Activated CD4-positive, CD25-positive, alpha-beta regulatory T cell treated with anti-CD3 and anti-CD28 coated beads, Interleukin-2, amount 50 U/mL, for 72 hours (primary cell): ENCODE data around the gene MAP4K2.
A peak's percentile ranks its signal among the peaks of the same experiment; 100 is the strongest.

Experiments
- DNase-seq: peaks from one replicate; pipeline ENCODE4 v3.0.0; 2021

The MAP4K2 gene

DNA sequence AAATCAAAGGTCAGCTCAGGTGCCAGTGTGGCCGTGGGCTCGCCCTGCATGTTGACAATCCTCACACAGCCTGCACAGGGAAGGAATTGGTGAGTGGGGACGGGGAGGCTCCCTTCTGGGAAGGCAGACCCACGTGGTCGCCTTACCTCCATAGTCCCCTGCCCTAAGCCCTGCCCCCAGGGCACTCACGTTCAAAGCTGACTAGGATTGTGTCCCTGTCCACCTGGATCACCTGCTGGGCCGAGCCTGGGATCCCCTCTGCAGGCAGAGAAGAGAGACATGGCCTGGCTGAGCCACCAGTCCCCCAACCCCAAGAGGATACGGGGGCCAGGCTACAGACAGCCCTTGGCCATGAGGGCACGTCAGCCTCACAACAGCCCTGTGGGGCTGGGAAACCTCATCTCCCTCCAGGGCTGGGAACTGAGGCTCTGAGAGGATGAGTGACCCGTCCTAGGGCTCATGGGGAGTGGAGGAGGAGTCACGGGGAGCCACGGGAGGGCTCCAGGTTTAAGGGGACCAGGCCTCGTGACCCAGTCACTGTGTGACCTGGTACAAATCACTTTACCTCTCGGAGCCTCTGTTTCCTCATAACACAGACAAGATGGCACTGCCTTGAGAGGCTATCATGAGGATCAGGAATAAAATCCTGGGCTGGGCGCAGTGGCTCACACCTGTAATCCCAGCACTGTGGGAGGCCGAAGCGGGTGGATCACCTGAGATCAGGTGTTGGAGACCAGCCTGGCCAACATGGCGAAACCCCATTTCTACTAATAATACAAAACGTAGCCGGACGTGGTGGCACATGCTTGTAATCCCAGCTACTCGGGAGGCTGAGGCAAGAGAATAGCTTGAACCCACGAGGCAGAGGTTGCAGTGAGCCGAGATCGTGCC, 12.6 kb downstream of the MAP4K2 start:
- DNase-seq = peak; percentile 4

DNA sequence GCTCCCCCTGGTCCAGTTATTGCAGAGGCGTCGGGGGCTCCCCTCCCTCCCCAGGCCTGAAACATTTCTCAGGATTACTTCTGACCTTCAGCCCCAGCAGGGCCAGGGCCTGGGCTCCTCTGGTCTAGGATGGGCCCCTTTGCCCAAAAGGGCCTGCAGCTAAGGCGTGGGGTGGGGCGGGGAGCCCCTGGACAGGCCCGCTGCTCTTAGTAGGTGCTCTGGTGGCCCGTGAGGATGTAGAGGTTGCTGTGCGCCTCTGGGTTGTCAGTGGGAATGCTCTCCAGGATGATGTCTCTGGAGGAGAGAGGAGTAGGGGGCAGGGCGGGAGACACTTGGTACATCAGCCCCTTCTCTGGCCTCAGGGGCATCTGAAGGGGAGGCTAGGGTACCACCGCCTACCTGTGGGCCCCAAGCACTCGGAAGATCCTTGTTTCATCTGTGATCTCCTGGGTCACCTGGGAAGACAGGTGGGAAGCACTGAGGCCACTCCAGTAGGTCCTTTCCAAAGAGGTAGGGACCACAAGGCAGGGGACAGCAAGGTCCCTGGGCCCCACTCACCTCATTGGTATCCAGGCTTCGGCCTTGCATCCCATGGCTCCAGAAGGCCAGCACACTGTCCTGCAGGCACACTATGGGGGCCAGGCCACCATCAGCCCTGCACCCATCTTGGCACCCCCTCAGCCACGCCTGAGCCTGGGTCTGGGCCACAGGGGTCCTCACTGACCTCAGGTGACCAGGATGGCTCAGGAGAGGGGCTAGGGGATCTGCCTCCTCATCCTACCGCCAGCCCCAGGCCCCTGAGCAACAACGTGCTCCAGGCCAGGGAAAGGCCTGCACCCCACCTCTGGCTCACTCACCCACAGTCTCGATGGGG, 13.4 kb downstream of the MAP4K2 start:
- DNase-seq = peak; percentile 26

DNA sequence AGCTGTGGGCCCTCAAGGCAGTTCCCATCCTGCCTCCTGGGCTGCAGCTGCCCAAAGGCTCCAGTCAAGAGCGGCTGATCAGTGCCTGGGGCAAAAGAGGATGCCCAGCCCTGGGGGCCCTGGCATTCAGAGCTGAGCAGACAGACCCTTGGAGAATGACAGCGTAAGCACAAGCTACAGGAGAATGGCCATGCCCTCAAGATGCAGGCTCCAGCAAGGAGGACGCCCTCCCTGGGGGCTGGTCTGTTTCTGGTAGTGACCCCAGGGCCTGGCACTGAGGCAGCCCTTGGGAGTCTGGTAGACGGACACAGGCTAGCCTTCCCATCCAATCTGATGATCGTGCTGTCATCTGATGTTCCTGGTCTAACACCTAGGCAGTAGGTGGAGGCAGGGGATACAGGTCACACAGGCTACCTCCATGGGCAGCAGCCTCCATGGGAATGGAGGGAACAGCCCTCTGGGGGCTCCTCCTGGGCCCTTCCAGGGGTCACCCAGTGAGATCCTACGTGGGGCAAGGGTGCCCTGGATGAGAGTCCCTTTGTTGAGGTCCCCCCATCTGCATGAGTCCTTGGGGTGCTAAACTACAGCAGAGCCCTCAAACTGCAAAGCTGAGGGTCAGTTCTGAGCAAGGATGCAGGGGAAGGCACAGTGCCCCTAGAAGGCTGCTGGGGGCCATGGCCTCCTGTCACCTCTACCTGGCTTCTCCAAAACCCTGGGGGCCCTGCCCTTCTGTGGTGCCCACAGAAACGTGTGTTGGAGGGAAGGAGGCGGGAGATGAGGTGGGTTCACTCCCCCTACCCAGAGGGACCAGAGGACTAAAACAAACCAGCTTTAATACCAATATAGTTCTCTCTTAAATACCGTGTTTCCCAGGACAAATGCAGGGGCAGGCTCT, 14.4 kb downstream of the MAP4K2 start:
- DNase-seq = peak; percentile 27

DNA sequence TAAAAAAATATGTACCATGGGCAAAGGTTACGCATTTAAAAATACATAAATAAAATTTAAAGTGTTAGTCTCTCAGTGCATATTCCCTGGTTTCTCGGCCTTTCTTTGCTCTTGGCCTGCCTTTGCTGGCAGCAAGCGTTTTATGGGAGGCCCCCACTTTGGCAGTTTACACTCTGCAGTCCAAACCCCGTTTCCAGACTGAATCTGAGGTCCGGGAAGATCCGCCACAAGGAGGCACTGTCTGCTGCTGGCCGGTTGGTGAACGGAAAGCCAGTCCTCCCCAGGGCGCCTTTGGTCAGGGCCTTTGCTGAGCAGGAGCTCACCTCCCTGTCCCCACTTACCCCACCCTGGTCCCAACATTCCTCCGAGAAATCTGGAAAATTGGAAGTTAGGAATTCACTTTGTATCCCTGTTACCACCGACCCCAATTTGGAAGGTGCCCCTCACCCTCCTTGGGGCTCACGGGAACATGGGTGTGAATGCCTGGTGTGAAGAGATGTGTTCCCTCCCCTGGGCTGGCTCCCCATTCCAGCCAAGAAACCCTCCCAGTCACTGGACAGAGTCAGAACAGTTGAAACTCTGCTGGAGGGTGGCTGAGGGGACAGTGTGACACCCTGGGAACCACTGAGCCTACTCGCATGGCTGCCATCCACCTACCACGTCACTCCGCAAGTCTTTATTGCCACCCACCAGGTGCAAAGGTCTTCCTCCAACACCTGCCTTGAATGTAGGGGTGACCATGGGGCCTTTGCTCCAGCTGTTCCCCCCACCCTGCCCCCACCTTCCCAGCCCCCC, 15.3 kb downstream of the MAP4K2 start:
- DNase-seq = peak; percentile 59

DNA sequence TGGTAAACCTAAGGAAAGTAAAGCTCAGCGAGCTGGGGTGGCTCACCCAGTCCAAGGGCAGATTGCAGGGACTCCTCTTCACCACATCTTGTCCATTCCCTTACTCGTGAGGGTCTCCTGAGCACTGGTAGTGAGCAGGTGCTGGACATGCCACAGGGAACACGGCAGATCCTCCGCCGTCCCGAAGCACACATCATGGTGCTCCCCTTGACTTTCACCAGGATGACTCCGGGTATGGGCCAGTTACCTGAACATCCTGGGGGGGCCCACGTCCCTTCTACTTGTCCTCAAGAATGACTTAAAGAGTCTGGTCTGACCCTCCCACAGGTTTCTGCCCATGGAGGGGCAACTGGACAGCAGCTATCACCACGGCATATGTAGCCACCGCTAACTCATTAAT, 16.7 kb downstream of the MAP4K2 start:
- DNase-seq = peak; percentile 29

DNA sequence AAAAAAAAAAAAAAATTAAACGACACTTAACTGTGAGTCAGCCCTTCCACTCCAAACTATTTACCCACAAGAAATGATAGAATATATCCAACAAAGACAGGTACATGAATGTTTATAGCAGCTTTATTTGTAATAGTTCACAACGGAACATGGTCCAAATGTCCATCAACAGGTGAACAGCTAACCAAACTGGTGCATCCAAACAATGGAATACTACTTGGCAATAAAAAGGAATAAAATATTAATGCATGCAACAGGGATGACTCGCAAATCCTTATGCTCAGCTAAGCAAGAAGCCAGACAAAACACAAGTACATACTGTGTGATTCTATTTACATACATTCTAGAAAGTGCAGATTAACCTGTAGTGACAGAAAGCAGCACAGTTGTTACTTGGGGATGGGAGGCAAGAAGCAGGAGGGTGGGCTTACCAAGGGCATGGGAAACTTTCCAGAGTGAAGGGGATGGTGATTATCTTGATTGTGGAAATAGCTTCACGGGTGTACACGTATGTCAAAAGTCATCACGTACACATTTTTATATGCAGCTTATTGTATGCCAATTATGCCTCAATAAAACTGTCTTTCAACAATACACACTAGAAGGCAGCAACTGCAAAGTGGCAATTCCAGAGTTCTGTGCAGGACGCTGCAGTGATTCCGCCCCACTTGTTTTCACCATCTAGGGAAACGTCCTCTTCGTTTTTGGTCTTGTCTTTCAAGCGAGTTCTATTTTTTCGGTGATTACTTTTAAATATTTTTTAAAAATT, 18.0 kb downstream of the MAP4K2 start:
- peak; percentile 17 for DNase-seq

DNA sequence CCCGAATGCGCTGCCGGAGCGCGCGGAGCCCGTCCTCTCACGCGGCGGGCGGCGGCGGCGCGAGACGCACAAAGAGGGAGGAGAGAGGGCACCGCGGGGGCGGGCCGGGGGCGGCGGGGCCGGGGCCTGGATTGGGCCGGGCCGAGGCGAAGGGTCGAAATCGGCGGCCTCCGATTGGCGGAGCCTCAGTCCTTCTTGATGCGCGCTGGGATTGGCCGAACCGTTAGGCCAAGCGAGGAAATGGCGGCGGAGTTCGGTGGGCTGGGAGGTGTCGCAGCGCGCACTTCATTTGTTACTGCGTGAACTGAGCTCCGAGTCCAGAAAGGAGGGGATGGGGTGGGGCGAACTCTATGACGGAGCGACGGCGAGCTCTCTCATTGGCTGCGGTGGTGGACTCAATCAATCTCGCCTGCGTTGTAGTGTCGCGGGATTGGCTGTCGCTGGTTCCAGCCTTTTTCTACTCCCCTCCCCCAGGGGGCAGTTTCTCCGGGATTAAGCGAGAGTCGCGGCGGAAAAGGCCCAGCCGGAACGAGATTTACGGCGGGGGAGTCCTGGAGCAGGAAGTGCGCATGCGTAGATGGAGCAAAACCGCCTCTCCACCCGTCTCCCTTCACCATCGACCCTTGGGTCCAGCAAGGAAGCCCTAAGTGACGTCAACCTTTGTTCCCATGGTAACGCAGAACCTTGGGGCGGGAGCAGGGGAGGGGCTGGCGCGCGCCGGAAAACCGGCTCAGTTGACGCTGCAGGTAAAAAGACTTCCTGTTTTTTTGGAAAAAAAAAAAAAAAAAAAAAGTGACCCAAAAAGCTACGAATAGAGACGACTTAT, 24.3 kb downstream of the MAP4K2 start, which contains the start of gene SF1:
TSS of gene SF1 (minus strand) at position 70 of the 826 bp plus-strand sequence. CDS start 150 bp downstream, outside the sequence.
- DNase-seq = peak; percentile 96

DNA sequence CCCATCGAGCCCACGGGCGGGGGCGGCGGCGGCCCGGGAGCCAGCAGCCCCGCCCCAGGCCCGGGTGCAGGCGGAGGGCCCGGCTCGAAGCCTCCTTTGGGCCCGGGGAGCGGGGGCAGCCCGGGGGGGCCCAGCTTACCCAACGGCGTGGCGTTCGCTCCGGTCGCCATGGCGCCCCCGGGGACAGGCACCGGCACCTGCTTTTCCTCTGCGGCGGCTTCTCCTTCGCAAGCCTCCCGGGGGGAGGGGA, 24.9 kb downstream of the MAP4K2 start:
- no peak for DNase-seq

DNA sequence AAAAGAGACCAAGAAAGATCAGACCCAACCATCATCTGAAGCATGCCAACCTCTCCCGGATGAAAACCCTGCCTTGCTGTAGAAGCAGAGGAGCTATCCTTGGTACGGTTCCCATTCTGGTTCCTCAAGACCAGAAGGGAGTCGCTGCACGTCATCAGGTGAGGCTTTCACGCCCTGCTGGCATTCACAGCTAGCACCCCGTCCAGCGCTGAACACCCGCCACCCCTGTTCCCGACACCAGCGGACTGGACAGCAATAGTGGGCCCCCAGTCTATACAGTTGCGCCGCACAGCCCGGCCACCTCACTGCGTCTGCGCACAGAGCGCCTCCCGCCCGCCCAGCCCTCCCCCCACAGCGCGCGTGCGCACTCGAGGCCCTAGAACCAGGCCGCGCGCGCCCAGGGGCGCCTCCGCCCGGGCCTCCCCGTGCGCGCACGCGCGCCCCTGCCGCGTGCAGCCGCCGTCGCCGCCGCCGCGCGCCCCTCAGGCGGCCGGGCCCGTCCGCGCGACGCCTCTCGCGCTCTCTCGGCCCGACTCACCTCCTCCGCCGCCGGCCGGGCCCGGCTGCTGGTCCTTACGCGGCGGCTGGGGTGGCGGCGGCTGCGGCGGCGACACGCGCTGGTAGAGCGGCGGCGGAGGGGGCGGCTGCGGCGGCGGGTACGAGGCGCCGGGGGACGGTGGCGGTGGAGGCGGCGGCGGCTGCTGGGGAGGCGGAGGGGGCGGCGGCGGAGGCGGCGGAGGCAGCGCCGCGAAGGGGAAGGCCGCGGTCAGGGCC, 25.4 kb downstream of the MAP4K2 start:
- peak; percentile 86 for DNase-seq

DNA sequence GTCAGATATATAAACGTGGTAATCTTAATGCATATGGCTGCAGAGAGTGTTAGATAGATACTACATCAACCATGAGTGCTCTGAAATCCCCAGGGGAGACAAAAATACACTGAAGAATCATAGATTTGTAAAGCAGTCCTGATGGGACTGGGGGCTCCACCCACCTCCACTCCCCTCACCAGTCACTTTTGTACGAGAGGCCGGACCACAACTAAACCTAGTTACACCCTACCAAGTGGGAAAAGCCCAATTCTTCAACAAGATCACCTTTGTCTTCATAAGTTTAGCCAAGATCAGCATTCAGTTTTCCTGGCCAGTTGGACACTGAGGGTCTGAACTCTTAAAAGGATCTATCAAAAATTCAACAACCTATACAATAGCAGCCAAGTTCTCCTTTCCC, 26.1 kb downstream of the MAP4K2 start:
- peak; percentile 12 for DNase-seq

DNA sequence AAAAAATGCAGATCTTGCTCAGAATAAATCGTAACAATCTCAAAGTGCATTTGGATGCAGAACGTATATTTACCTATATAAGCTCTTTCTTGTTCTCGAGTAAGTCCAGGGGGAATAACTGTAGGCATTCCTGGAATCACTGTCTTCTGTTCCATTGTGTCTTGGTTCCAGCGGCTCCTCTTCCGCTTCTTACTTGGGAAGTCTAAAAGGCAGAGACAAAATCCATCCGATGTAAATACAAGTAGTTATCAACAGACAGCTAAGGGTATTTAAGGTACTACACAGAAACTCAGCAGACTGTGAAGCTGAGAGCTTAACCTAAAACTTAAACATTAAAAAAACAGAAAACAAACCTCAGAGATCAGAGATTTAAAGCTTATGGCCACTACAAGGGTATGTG, 26.6 kb downstream of the MAP4K2 start:
- no peak for DNase-seq

DNA sequence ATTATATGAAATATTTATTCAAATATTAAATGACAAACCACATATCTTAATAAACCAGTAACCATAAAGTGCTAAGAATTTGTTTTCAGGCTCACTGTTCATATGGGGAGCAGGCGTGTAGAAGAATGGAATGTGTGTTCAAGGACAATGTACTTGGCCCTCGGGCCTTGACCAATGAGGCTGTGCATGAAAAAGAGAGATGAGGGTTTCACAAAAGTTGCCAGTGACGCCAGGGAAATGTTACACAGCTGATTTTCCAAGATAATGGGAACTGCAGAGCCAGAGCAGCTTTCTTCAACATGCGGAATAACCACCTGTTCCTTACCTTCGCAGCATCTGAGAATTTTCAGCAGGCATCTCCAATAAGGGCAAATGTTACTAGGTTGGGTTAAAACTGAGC, 28.9 kb downstream of the MAP4K2 start:
- DNase-seq = no peak

DNA sequence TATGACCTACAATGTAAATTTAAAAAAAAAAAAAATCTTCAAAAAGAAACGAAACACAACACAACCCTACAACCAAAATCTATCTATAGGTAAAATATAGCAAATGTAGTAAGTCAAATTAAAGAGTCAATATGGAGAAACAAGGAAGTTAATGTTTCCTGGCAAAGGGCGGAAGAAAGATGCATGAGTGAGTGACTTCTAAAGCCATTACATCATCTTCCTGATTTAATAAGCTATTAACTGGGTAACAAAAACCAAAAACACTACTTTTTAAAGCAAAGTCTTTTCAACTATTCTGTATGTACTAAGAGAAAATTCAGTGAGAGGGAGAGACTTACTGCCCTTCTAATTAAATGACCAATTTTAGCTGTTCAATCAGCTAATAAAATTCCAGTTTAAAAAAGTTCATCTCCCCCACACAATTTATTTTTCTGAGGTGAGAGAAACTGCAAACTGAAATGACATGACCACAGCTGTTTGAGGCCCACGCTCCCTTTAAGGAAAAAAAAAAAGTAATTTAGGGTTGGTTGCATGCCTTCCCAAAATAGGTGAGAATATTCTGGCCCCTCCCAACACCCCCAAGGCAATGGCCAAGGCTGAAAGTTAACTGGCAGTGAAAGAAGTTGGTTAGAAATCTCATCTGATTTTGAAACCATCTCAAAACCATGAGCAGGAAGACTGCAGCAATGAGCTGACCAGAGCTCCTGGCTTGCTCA, 30.6 kb downstream of the MAP4K2 start:
- DNase-seq = no peak

DNA sequence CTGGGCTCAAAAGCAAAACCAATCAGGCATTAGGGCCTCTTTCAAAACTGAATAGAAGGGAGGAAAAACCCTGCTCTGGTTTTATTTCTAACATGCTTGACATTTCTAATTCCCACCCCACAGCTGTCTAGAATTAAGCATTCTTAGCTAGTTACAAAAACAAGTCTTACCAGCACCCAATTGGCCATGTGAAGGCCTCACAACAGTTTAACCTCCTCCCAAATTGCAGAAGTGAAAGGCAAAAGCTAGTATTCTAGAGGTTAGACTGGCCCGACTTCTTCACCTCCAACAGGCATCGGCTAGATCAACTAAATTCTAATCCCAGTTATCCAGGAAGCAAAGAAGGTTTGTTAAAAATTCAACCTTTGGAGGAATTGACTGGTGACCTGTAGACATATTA, 31.2 kb downstream of the MAP4K2 start:
- DNase-seq = no peak

DNA sequence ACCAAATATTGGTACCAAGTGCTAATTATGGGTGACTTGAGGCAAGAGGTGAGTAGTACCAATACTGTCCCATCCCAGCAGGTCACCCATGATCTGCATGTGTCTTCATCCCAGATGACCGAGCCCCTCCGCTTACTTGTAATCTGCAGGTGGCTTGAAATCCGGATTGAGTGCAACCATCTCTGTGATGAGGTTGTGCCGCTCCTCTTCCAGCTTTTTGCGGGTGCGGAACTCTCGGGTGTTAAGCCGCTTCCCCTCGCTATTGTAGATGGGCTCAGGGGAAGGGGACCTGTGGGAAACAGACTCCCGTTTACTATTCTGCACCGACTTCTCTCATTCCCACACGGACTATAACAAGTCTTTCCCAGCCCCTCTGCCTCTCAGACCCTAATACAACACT, 32.9 kb downstream of the MAP4K2 start:
- DNase-seq = peak; percentile 21

DNA sequence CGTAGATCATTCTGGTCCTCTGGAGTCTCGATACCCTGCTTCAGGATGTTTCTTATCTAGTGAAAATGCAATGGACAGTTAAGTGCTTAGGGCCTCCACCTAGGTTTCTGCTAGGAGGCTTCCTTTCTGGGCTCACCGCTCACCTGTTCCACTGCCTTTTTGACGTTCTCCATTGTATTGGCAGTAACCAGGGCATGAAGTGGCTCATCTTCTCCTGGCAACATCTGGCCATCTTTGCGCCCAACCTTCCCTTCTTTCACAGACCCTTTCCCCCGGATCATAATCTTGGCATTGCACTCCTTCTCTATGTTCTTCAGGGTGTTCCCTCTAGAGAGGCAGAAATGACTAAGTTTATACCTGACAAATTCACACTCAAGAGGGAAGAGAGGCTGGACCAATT, 33.7 kb downstream of the MAP4K2 start:
- peak; percentile 8 for DNase-seq

DNA sequence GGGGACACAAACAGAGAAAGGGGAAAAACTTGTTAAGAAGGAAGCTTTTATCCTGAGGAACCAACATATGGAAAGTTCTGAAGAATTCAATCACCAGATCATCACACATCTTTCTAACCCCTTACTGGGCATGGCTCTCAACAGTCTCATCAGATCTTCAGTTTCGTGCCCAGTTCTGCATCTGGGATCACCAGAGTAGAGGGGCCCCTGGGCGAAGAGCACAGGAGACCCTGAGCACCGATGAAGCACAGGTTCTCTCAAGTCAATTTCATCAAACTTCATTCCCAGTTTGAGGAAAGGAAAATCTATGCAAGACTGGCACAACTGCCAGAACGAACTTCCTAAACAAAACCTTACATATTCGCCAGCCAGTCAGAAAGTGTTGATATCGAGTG, 34.7 kb downstream of the MAP4K2 start:
- no peak for DNase-seq

DNA sequence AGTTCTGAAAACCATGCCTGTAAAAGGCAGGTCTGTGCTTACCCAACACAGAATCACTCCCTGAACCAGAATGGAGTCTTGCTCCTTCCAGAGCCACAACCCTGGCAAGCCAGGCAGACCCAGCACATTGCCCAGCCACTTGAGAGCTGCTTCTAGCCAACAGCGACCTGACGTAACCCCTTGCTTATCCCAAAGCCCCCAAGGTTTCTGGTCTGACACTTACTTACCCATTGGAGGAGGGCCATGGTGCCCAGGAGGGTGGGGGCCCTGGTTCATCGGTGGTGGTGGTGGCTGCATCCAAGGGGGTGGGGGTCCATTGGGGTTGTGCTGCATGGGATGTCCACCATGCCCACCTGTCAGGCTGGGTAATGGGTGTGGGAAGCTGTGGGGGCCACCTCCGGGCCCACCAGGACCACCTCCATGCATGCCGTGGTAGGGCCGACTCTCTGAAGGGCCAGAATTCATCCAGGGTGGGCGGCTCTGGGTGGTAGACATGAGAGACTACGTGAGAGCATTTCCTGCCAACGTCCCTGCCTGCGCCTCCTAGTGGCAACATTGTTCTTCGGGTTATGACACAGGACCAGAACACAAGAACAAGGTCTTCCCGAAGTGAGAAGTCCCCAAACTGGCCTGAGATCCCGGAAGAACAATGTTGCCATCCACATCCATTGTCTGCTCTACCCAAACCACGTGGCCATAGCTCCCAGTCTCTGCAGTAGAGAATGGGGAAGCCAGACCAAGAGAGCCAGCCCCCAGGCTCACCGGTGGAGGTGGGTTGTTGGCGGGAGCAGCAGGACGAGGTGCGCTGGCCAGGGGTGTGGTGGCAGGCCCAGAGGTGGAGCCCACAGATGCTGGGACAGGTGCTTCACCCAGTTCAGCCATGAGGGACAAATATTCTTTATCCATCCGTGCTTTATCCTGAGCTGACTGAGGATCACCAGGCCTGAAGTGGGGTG, 35.4 kb downstream of the MAP4K2 start:
- DNase-seq = peak; percentile 77
